GM19025 (cell line): ENCODE data around the gene GIPC1.

Experiments
- ATAC-seq: cut with Tn5 transposase; IDR thresholded peaks from one replicate; pipeline ENCODE4 v1.9.1; 2021; ENCODE audit warnings: mild to moderate bottlenecking, low read depth, moderate library complexity; ENCODE audit not compliant: unreplicated experiment

GIPC1 gene

DNA sequence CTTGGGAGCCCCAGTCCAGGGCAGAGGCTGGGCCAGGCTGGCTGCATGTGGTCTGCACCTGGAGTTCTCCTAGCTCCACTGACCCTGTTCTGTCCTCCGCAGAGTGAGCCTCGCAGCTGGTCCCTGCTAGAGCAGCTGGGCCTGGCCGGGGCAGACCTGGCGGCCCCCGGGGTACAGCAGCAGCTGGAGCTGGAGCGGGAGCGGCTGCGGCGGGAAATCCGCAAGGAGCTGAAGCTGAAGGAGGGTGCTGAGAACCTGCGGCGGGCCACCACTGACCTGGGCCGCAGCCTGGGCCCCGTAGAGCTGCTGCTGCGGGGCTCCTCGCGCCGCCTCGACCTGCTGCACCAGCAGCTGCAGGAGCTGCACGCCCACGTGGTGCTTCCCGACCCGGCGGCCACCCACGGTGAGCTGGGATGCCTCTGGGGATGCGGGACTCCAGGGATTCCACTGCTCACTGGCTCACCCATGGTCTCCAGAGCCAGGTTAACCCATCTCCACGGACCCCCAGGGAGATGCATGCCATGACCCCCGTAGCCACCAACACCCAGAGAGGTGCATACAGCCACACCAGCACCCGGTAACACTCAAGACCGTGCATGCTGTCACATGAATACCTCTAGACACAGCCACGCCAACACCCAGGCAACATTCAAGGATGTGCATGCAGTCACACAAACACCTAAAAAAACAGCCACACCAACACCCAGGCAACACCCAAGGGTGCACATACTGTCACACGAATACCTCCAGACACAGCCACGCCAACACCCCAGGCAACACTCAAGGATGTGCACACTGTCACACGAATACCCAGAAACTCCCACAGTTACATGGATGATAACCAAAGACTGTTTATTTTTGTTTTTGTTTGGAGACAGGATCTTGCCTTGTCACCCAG lies 54.6 kb downstream of the GIPC1 start:
- no peak for ATAC-seq

DNA sequence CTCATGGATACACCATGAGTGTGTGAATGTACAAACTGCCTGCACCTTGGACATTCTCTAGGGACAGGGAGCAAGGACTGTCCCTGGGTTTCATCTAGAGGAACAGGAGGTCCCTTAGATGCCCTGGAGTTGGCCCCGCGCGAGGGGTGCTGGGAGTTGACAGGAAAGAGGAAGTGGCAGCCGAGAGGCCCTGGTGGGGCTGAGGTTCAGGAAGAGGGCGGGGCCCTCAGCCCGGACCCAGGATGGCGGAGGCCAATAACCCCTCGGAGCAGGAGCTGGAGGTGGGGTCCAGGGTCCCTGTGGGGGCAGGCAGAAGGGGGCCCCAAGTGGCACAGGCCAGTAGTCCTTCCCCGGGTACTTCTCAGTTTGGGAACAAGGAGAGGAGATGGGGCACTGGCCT lies 55.9 kb downstream of the GIPC1 start:
- peak; percentile 82 for ATAC-seq

DNA sequence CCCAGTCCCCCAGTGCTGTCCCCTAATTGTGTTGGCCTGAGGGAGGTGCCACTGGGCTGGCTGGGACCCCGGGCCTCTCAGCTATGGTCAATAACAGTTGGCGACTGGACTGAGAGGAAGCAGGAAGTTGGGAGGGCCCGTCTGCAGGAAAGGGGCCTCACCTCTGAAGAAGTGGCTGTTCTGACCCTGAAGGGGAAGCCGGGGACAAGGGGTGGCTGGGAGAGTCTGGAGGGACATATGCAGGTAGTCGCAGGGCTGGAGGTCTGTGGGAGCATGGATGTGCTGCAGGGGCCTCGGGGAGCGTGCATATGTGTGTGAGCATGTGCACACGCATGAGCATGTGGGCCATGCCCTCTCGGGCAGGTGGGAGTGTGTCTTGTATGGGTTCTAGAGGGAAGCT lies 56.9 kb downstream of the GIPC1 start:
- no peak for ATAC-seq

DNA sequence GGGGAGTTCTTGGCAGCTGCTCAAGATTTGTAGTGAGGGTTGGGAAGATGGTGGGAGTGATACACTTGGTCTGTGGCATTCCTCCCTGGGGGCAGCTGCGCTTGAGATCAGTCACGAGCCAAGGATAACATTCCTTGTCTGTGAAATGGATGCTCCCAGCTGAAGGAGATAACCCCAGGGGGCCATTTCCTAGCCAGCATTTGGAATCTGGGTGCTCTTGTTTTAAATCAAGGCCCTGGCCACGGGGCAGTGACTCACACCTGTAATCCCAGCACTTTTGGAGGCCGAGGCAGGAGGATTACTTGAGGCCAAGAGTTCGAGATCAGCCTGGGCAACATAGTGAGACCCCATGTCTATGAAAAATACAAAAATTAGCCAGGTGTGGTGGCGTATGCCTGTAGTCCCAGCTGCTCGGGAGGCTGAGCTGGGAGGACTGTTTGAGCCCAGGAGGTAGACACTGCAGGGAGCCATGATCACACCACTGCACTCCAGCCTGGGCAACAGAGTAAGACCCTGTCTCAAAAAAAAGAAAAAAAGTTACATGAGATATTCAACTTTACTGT lies 58.3 kb downstream of the GIPC1 start:
- ATAC-seq, result no peak

DNA sequence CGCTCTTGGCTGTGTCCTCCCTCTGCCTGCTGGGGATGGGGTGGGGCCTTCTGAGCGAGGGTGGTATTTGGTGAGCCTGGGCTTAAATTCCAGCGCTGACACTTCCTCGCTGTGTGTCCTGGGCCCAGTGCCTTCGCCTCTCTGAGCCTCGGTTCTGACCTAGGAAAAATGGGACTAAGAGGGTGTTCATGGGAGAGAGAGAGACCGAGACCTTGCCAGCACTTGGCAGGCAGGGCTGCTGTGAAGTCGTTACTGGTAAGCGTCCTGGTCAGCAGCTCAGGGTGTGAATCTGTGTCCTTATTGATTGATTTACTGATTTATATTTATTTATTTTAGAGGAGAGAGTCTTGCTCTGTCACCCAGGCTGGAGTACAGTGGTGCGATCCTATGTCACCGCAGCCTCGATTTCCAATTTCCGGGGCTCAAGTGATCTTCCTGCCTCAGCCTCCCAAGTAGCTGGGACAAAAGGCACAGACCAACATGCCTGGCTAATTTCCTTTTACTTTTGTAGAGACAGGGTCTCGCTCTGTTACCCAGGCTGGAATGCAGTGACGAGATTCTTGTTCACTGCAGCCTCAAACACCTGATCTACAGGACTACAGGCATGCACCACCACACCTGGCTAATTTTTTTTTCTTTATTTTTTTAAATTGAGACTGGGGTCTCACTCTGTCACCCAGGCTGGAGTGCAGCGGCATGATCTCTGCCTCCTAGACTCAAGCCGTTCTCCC lies 60.4 kb downstream of the GIPC1 start:
- no peak for ATAC-seq

DNA sequence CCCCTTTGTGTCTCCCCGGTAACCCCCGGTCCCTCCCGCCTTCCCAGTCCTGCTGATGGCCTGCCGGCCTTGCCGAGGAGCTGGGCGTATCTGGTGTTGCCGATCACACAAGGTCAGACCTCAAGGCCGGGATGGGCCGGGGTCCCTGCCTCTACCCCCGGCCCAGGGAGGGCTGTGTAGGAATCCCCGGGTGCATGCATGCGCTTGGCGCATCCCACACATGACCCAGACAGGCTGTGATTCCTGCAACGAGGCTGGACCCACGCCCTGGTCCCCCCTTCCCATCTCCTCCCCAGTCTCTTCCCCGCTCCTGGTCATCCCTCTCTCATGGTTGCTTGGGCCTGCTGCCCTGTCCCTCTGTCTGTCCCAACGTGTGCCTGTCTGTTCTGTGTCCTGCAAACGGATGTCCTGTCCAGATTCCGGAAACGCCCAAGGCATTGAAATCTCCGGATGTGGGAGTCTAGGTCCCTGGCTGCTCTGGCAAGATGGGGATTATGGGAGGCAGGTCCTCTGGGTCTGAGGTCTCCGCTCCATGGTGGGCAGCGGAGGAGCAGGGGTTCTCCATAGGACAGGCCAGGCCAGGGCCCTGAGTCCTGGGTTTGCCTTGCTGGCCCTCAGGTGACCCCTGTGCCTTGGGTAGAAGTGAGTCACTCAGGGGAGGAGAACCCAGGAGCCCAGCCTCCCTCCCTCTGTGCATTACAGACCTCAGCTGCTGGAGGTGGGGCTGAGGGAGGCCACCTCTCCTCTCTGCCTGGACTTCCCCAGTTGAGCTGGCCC lies 61.2 kb downstream of the GIPC1 start:
- ATAC-seq, result no peak

DNA sequence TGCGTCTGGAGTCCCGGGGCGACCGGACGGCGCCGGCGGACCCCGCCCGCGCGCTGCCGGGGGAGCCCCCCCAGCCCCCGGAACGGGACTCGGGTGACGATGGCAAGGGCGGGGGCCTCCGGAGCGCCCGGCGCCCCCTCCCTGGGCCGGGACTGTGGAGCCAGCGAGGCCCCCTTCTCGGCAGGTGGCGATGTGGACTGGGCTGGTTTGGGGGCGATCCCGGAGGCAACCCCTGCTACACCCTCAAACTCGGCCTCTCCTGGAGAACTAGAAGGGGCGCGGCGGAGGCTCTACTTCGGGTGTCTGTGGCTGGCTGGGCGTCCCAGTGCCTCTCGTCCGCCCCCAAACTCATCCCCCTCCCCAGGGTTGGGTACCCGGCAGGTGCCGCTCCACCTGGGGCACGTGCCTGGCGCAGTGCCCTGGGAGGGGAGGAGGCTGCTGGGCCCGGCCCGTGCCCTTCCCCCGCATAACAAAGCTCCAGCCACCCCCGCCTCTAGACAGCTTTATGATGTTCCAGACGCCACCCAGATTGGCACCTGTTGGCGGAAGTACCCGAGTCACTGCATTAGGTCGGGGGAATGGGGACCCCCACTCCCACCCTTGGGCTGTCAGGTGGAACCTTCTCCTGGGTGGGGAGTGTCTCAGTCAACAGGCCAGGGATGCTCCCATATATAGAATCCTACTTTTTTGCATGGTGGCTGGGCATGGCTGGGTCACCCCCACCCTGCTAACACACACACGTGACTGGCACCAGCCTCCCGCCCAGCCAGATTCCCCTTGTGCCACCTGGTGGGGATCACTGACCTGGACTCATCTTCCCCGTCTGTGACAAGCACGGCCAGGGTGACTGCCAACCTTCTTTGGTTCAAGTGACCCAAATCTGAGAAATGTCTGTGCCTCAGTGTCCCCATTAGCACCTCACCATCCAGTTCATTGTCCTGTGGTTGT lies 62.1 kb downstream of the GIPC1 start:
- no peak for ATAC-seq

DNA sequence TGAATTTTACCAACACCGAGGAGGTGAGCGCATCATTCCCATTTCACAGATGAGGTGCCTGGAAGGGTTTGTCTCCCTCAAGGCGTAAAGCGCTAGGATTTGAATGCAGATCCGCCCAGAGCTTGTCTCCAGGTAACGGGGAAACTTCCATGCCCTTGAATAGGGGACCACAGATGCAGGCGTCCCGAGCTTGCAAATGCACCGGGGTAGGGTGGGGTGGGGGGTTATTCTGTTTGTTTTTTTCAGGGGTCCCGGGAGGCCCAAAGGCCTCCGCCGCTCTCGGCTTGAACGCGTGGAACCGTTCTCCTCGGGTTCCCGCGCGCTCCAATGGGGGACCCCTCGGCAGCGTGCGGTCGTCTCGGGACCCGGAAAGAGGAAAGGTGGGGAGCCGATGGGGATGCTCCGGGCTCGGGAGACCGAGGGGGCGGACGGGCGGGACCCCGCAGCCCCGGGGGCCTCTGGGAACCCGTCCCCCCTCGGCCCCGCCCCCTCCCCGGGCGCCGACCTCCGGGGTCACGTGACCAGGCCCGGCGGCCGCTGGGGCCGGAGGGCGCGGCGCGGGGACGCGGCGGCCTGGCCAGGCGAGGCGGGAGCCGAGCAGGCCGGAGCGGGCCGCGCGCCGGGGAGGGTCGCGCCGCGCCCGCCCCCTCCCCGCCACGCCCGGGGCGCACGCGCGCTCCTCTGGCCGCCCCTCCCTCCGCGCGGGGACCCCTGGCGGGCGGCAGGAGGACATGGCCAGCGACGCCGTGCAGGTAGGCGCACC lies 63.0 kb downstream of the GIPC1 start, which contains the start of gene PKN1:
TSS of gene PKN1 (plus strand) at position 516 of the 763 bp plus-strand sequence. CDS start at position 732, 216 bp downstream.
- ATAC-seq, result no peak

DNA sequence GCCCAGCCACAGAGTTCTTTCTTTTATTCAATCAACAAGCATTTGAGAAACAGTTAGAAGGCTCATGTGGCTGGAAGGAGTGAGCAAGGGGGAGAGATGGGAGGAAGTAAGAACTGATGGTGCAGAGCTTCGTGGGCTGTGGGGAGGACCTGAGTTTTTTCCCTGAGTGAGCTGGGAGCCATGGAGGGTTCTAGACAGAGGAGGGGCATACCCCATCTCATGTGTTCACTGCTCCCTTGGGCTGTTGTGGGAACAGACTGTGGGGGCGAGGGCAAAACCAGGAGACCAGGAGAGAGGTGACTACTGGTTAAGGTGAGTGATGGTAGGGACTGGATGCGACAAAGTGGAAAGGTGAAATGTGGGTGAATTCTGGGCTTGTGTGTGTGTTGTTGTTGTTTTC lies 65.2 kb downstream of the GIPC1 start:
- ATAC-seq, result no peak

DNA sequence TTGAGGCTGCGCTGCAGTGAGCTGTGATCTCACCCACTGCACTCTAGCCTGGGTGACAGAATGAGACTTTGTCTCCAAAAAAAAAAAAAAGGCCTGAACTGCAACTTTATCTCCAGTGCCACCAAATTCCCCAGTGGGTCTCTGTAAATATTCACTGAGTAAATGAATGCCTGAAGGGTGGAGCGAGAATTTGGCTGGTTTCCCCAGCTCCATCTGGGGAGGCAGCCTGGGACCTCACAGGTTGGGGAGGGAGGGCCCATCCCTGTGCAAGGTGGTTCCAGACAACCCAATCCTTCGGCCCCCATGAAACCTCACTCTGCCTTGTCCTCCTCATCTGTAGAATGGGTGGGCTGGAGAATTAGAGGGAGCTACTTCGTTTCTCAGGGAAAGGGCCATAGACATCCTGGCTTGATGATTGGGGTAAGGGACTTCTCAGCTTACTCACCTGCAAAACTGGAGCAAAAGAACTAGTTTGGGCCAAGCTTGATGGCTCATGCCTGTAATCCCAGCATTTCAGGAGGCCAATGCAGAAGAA lies 67.0 kb downstream of the GIPC1 start:
- no peak for ATAC-seq
